NT2/D1 (cell line): Measurements from ENCODE around the gene MAK.

Experiments used
- SUZ12 ChIP-seq: IDR thresholded peaks from 2 replicates; pipeline ENCODE4 v1.6.1; 2011; ENCODE audit not compliant: insufficient read length, insufficient read depth; ENCODE audit errors: extremely low read depth
- YY1 ChIP-seq: IDR thresholded peaks from 2 replicates; pipeline ENCODE4 v1.6.1; 2011; ENCODE audit not compliant: insufficient read length, insufficient read depth
- ZNF274 ChIP-seq: IDR thresholded peaks from 2 replicates; pipeline ENCODE4 v1.6.1; 2011; ENCODE audit warnings: mild to moderate bottlenecking, low read depth, low read length

DNA sequence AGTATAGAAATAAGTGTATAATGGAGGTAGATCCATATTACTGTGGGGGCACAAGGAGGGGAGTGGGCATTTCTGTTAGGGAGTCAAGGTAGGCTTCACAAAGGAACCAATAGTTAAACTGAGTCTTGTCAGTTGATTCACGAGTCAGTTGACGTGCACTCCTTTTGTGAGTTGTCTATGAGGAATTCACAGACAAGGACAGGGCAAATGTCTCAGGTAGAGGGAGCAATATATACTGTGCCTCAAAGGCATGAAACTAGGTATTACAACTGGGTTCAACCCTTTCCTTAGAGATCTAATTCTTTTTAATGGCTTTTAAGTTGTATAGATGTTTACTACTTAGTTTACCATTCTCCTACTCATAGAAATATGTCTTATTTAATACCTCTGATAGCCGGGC, 104.5 kb downstream of the MAK start:
- TF ChIP-seq YY1 (no peak), SUZ12 (no peak), ZNF274 (no peak)
